ENCODE results near the gene ANKDD1B.

ANKDD1B gene

DNA sequence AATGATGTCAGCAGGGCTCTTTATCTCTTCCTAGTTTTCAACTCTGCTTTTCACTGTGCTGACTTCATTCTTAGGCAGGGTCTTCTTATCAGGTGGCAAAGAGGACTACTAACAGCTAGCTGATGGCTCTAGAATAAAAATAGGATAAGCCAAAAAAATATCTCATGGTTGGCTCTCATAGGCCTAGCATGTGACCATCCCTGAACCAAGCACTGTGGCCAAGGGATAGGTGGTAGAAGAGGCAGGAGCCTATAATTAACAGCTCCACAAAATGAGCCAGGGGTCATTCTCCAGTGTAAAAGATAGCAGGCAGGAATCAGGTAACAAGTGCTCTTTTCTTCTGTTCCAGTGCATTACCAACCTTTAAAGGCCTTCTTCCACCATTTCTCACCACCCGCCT is 21.1 kb downstream of the ANKDD1B start:
- DNase-seq (ENCODE audit: low read depth, low spot score) = no peak
- Histone ChIP-seq H3K27ac (ENCODE audit: low read length) (no peak overlapping the region), H3K4me1 (ENCODE audit: control insufficient read depth, insufficient read depth, low read length) (no peaks in the 10 kb centered on the region), H3K9me3 (ENCODE audit: control insufficient read depth, insufficient read depth, low read length) (no peaks in the 10 kb centered on the region), H3K27me3 (ENCODE audit: control insufficient read depth, insufficient read depth, low read length) (no peaks in the 10 kb centered on the region; the same call in 1 of the 2 replicates), H3K36me3 (ENCODE audit: control insufficient read depth, insufficient read depth, low read length) (no peaks in the 10 kb centered on the region), H3K4me3 (ENCODE audit: low read length) (no peak overlapping the region)
- WGBS (ENCODE audit: insufficient coverage, insufficient read length) = no CpG with 5 or more reads among the region's 1 CpG

DNA sequence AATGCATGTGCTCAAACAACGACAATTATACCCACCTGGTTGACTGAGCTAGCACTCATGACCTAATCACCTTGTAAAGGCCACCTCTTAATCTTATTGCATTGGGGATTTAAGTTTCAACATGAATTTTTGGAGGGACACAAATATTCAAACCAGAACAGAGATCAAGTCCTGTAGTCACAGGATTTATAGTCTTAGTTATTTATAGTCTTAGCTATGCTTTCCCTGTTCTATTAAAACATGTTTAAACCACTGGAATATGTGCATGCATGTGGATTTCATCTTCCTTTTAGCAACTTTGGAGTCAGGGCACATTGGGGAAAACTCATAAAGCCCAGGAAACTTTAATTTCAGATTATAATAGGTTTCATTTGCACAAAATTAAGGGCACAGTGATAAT is 26.7 kb downstream of the ANKDD1B start:
- whole genome bisulfite sequencing (ENCODE audit: insufficient coverage, insufficient read length) = no CpG with 5 or more reads among the region's 1 CpG
- no peak overlapping the region for H3K27ac ChIP-seq (ENCODE audit: low read length)
- H3K36me3 ChIP-seq (ENCODE audit: control insufficient read depth, insufficient read depth, low read length) = no peaks in the 10 kb centered on the region
- no peaks in the 10 kb centered on the region; the same call in 1 of the 2 replicates for H3K27me3 ChIP-seq (ENCODE audit: control insufficient read depth, insufficient read depth, low read length)
- DNase-seq (ENCODE audit: low read depth, low spot score) = no peak
- H3K4me3 ChIP-seq (ENCODE audit: low read length) = no peak overlapping the region
- H3K9me3 ChIP-seq (ENCODE audit: control insufficient read depth, insufficient read depth, low read length) = no peaks in the 10 kb centered on the region
- H3K4me1 ChIP-seq (ENCODE audit: control insufficient read depth, insufficient read depth, low read length) = no peaks in the 10 kb centered on the region

DNA sequence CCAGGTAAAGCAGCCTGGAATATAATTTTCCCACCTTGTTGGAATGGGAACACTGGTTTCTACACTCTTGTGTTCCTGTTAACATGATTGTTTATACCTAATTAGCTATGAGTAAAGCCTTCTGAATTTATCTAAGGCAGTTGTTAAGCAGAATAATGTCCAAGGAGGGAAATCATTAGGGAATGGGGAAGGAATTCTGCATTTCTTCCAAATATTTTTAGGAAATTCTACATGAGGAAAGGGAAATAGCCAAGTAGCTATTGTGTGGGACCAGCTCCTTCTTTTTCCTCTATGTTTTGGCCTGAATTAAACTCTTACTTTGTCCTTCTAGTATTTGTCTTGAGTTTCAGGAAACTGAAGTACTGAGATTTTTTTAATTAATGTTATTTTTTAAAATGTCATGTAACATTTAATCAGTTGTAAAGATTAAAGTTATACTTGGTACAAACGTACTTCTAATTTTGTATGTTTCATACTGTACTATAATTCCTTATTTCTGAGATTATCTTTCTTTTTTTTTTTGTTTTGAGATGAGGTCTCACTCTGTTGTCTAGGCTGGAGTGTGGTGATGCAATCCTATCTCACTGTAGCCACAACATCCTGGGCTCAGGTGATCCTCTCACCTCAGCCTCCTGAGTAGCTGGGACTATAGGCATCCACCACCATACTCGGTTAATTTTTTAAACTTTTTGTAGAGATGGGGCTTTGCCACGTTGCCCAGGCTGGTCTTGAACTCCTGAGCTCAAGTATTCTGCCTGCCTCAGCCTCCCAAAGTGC is 28.5 kb downstream of the ANKDD1B start:
- H3K4me1 ChIP-seq (ENCODE audit: control insufficient read depth, insufficient read depth, low read length) = no peaks in the 10 kb centered on the region
- H3K27me3 ChIP-seq (ENCODE audit: control insufficient read depth, insufficient read depth, low read length) = no peaks in the 10 kb centered on the region; the same call in 1 of the 2 replicates
- WGBS (ENCODE audit: insufficient coverage, insufficient read length) = no CpG with 5 or more reads among the region's 3 CpGs
- no peaks in the 10 kb centered on the region for H3K9me3 ChIP-seq (ENCODE audit: control insufficient read depth, insufficient read depth, low read length)
- no peak for DNase-seq (ENCODE audit: low read depth, low spot score)
- H3K27ac ChIP-seq (ENCODE audit: low read length) = no peak overlapping the region
- no peak overlapping the region for H3K4me3 ChIP-seq (ENCODE audit: low read length)
- no peaks in the 10 kb centered on the region for H3K36me3 ChIP-seq (ENCODE audit: control insufficient read depth, insufficient read depth, low read length)

DNA sequence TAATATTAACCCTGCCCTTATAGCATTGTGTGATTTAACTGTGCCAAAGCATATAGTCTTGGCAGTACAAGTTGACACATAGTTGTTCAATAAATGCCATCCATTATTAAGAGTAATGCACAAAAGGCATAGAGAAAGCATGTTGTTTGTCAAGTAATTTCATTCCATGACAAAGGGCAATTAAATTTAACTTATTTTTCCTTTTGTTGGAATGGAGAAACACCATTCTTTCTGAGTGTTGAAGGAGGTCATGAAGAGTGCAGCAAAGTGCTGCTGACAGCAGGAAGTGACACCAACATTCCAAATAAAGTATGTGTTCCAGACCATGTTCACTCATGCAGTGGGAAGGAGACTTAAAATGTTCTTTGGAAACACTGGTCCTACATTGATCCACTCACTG is 29.1 kb downstream of the ANKDD1B start:
- DNase-seq (ENCODE audit: low read depth, low spot score) = no peak
- H3K36me3 ChIP-seq (ENCODE audit: control insufficient read depth, insufficient read depth, low read length) = no peaks in the 10 kb centered on the region
- H3K27ac ChIP-seq (ENCODE audit: low read length) = no peak overlapping the region
- no peak overlapping the region for H3K4me3 ChIP-seq (ENCODE audit: low read length)
- H3K4me1 ChIP-seq (ENCODE audit: control insufficient read depth, insufficient read depth, low read length) = no peaks in the 10 kb centered on the region
- no peaks in the 10 kb centered on the region for H3K9me3 ChIP-seq (ENCODE audit: control insufficient read depth, insufficient read depth, low read length)
- H3K27me3 ChIP-seq (ENCODE audit: control insufficient read depth, insufficient read depth, low read length) = no peaks in the 10 kb centered on the region; the same call in 1 of the 2 replicates

DNA sequence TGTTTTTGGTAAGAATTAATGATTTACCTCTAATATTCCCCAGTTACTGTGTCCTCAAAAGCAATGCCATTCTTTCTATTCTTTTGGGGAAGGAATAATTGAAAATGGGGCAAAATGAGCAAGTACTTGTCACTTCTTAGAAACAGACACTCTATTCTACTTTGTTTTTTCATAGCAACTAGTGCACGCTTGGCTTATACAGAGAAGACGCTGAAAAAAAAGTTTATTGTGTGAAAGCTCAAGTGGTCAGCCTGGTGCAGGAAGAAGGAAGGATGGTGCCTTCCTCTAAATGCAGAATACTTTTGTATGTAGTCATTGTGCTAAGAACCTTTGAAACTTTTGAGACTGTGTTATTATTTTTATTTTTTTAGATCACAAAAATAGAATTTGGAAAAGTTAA is 29.6 kb downstream of the ANKDD1B start:
- no peaks in the 10 kb centered on the region for H3K9me3 ChIP-seq (ENCODE audit: control insufficient read depth, insufficient read depth, low read length)
- no peaks in the 10 kb centered on the region; the same call in 1 of the 2 replicates for H3K27me3 ChIP-seq (ENCODE audit: control insufficient read depth, insufficient read depth, low read length)
- H3K27ac ChIP-seq (ENCODE audit: low read length) = no peak overlapping the region
- no peaks in the 10 kb centered on the region for H3K36me3 ChIP-seq (ENCODE audit: control insufficient read depth, insufficient read depth, low read length)
- no peak for DNase-seq (ENCODE audit: low read depth, low spot score)
- H3K4me3 ChIP-seq (ENCODE audit: low read length) = no peak overlapping the region
- no CpG with 5 or more reads among the region's 2 CpGs for WGBS (ENCODE audit: insufficient coverage, insufficient read length)
- H3K4me1 ChIP-seq (ENCODE audit: control insufficient read depth, insufficient read depth, low read length) = no peaks in the 10 kb centered on the region

DNA sequence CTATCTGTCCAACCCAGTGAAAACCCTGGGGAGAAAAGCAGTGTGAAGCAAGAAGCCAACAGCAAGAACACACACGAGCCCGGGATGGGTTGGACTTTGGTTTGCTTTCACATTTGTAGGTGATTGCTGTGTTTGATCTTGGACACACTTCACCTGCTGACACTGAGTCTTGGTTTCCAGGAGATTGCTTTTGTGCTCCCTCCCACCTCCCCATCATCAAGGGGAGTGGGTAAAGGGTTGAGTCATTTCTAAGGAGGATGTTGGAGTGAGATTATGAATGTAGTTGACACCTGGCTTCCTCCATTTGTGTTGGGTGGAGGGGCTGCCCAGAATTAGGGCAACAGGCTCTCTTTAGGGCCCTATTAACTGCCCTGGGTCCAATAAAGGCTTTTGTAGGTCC is 37.5 kb downstream of the ANKDD1B start:
- DNase-seq (ENCODE audit: low read depth, low spot score) = no peak
- no peak overlapping the region for H3K27ac ChIP-seq (ENCODE audit: low read length)
- H3K4me1 ChIP-seq (ENCODE audit: control insufficient read depth, insufficient read depth, low read length) = no peaks in the 10 kb centered on the region
- H3K27me3 ChIP-seq (ENCODE audit: control insufficient read depth, insufficient read depth, low read length) = no peaks in the 10 kb centered on the region
- H3K9me3 ChIP-seq (ENCODE audit: control insufficient read depth, insufficient read depth, low read length) = no peaks in the 10 kb centered on the region
- H3K4me3 ChIP-seq (ENCODE audit: low read length) = no peak overlapping the region
- H3K36me3 ChIP-seq (ENCODE audit: control insufficient read depth, insufficient read depth, low read length) = no peaks in the 10 kb centered on the region
- no CpG with 5 or more reads among the region's 2 CpGs for WGBS (ENCODE audit: insufficient coverage, insufficient read length)

DNA sequence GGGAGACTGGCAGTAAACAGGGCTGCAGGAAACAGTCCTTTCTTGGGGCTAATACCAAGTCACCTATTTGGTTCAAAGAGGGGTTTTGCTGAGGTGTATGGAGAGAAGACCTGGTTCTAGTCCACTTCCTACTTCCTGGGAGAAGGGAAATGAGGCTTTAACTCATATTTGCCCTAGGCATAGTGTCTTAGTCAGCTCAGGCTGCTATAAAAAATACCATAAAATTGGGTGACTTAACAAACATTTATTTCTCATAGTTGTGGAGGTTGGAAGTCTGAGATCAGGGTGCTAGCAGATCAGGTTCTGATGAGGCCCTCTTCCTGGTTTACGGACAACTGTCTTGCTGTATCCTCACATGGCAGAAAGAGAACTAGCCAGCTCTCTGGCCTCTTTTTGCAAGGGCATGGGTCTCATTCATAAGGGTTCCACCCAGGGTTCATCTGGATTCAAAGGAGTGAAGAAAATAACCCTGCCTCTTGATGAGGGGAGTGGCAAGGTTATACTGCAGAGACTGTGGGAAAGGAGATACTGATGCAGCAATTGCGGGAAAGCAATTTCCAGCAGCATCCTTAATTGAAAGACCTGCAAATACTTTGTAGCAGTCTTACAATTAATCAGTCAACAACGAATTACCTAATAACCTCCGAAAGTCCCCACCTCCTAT is 40.5 kb downstream of the ANKDD1B start:
- Histone ChIP-seq H3K27me3 (ENCODE audit: control insufficient read depth, insufficient read depth, low read length) (no peaks in the 10 kb centered on the region), H3K36me3 (ENCODE audit: control insufficient read depth, insufficient read depth, low read length) (no peaks in the 10 kb centered on the region), H3K4me3 (ENCODE audit: low read length) (no peak overlapping the region), H3K4me1 (ENCODE audit: control insufficient read depth, insufficient read depth, low read length) (no peaks in the 10 kb centered on the region; the same call in 1 of the 2 replicates), H3K9me3 (ENCODE audit: control insufficient read depth, insufficient read depth, low read length) (no peaks in the 10 kb centered on the region), H3K27ac (ENCODE audit: low read length) (no peak overlapping the region)
- DNase-seq (ENCODE audit: low read depth, low spot score) = no peak
- WGBS (ENCODE audit: insufficient coverage, insufficient read length) = no CpG with 5 or more reads among the region's 4 CpGs

DNA sequence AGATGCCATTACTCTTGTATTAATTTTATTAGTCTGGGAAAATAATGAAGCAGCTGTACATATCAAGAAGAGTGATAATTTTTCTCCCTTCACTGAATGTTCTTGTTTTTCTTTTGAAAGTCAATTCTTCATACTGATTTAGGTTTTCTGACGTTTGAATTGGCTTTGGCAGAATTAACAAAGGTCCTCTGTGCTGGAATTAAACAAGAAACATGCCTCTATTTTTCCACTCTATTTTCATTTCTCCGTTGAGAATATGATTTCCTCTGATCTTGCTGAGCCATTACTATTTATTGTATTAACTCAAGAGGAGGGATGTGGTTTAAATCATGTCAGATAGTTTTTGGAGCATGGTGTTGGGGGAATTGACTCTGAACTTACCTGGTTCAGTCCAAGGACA is 42.3 kb downstream of the ANKDD1B start:
- no peak overlapping the region for H3K4me3 ChIP-seq (ENCODE audit: low read length)
- no peak overlapping the region for H3K27ac ChIP-seq (ENCODE audit: low read length)
- H3K27me3 ChIP-seq (ENCODE audit: control insufficient read depth, insufficient read depth, low read length) = no peaks in the 10 kb centered on the region
- H3K36me3 ChIP-seq (ENCODE audit: control insufficient read depth, insufficient read depth, low read length) = no peaks in the 10 kb centered on the region
- WGBS (ENCODE audit: insufficient coverage, insufficient read length) = no CpG with 5 or more reads among the region's 2 CpGs
- no peaks in the 10 kb centered on the region for H3K9me3 ChIP-seq (ENCODE audit: control insufficient read depth, insufficient read depth, low read length)
- DNase-seq (ENCODE audit: low read depth, low spot score) = no peak
- H3K4me1 ChIP-seq (ENCODE audit: control insufficient read depth, insufficient read depth, low read length) = no peaks in the 10 kb centered on the region; the same call in 1 of the 2 replicates

DNA sequence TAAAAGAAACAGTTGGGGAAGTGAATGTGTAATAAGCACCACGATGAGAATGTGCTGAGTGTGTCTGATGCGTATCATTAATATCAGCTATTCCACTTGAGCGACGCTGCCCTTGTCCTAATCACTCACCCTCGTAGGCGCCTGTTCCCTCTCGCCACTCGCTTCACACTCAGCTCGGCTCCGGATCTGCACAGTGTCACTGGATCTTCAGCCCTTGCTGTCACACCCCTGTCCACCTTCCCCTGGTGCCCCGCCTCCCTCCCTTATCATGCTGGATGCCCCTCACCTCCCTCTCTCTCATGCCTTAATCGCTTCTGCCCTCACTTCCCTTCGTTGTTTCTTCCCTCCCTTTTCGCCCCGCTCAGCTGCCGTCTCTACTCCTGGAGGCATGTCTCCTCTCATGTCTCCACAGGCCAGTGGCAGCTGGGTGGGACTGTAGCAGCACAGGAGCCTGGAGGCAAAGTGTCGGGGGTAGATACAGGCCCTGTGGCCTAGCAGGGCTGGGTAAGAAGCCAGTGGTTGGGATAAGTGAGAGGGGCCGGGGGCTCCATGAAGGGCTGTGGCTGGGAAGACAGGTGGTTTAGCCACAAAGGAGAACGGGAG is 43.5 kb downstream of the ANKDD1B start:
- no peak for DNase-seq (ENCODE audit: low read depth, low spot score)
- H3K27ac ChIP-seq (ENCODE audit: low read length) = no peak overlapping the region
- no peaks in the 10 kb centered on the region for H3K27me3 ChIP-seq (ENCODE audit: control insufficient read depth, insufficient read depth, low read length)
- H3K36me3 ChIP-seq (ENCODE audit: control insufficient read depth, insufficient read depth, low read length) = no peaks in the 10 kb centered on the region
- H3K4me3 ChIP-seq (ENCODE audit: low read length) = no peak overlapping the region
- H3K4me1 ChIP-seq (ENCODE audit: control insufficient read depth, insufficient read depth, low read length) = no peaks in the 10 kb centered on the region; the same call in 1 of the 2 replicates
- H3K9me3 ChIP-seq (ENCODE audit: control insufficient read depth, insufficient read depth, low read length) = no peaks in the 10 kb centered on the region
- WGBS (ENCODE audit: insufficient coverage, insufficient read length) = no CpG with 5 or more reads among the region's 19 CpGs

DNA sequence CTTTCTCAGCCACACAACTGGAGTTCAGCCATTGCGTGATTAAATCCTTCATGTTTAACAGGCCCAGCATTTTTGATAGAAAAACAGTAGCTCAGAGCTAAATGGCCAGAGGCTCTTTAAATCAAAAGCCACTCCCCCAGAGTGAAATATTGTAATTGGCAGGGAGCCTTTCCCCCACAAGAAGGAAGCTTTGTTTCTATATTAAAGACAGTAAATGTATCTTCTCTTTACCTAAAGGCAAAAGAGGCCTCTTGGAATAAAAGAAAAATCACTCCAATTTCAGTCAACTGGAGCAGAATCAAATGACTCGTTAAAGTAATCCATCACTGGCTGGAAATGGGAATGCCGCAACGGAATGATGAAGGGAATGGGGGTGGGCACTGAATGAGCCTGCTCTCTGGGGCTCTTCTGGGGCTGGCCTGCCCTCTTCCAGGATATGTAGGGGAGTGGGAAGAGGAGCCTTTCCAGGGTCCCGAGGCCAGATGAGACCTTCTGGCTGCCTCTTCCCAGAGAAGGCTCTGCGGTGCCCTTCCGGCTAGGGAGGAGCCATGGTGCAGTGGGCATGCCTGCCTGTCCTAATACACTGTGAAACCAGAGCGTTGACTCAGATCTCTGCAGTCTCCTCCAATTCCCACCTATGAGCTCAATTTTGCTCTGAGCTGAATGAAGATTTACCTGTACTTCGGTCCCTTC is 45.2 kb downstream of the ANKDD1B start:
- H3K36me3 ChIP-seq (ENCODE audit: control insufficient read depth, insufficient read depth, low read length) = no peaks in the 10 kb centered on the region
- H3K4me3 ChIP-seq (ENCODE audit: low read length) = no peak overlapping the region
- WGBS (ENCODE audit: insufficient coverage, insufficient read length) = no CpG with 5 or more reads among the region's 9 CpGs
- H3K9me3 ChIP-seq (ENCODE audit: control insufficient read depth, insufficient read depth, low read length) = no peaks in the 10 kb centered on the region
- no peak overlapping the region for H3K27ac ChIP-seq (ENCODE audit: low read length)
- H3K4me1 ChIP-seq (ENCODE audit: control insufficient read depth, insufficient read depth, low read length) = no peaks in the 10 kb centered on the region; the same call in 1 of the 2 replicates
- H3K27me3 ChIP-seq (ENCODE audit: control insufficient read depth, insufficient read depth, low read length) = no peaks in the 10 kb centered on the region
- DNase-seq (ENCODE audit: low read depth, low spot score) = no peak

Measured in iPS DF 6.9 (cell line).